ENCODE results near the gene DAP. TPM values are rescaled to one million over a fixed set of nuclear protein-coding genes. Genes with fewer than 3 reads are reported as not detected.

Gene DAP
- total RNA-seq, 3 donors from 2014 or later, result 60.8 to 63.8 (median 61.9) TPM

DNA sequence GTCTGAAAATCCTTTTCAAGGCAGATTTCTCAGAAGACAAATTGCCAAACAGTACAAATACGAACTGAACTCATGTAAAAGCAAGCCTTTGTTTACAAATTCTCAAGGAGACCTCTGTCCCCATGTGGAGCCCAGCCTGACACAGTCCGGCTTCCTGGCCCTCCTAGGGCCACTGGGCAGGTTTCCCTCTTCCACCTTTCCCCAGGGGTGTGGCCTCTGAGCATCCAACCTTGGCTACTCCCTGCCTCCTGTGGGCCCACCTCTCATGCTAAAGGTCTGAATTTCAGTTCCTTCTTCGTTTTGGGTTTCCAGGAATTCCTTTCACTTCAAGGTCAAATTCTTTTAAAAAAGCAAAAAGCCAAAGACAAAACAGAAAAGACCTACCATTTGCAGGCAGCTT is 10.1 kb downstream of the DAP start:
- TF ChIP-seq POLR2A (IDR thresholded peaks at IDR 0.05), result no peak
- TF ChIP-seq POLR2AphosphoS5 (IDR thresholded peaks at IDR 0.05), result no peak
- TF ChIP-seq, protein P1, sequence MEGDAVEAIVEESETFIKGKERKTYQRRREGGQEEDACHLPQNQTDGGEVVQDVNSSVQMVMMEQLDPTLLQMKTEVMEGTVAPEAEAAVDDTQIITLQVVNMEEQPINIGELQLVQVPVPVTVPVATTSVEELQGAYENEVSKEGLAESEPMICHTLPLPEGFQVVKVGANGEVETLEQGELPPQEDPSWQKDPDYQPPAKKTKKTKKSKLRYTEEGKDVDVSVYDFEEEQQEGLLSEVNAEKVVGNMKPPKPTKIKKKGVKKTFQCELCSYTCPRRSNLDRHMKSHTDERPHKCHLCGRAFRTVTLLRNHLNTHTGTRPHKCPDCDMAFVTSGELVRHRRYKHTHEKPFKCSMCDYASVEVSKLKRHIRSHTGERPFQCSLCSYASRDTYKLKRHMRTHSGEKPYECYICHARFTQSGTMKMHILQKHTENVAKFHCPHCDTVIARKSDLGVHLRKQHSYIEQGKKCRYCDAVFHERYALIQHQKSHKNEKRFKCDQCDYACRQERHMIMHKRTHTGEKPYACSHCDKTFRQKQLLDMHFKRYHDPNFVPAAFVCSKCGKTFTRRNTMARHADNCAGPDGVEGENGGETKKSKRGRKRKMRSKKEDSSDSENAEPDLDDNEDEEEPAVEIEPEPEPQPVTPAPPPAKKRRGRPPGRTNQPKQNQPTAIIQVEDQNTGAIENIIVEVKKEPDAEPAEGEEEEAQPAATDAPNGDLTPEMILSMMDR (IDR thresholded peaks at IDR 0.05), result no peak
- H3K27me3 ChIP-seq, result no peaks in the 10 kb centered on the region
- intact Hi-C loops (cut with DNase I; ENCODE audit: low total_unique reads), result no loop called here
- no peak for DNase-seq (ENCODE audit: low spot score in 2 of 2)
- H3K4me1 ChIP-seq, result no peaks in the 10 kb centered on the region
- no peaks in the 10 kb centered on the region for H3K9me3 ChIP-seq
- H3K36me3 ChIP-seq, result no peaks in the 10 kb centered on the region
- no peak overlapping the region for H3K27ac ChIP-seq
- no peak overlapping the region for H3K4me3 ChIP-seq

DNA sequence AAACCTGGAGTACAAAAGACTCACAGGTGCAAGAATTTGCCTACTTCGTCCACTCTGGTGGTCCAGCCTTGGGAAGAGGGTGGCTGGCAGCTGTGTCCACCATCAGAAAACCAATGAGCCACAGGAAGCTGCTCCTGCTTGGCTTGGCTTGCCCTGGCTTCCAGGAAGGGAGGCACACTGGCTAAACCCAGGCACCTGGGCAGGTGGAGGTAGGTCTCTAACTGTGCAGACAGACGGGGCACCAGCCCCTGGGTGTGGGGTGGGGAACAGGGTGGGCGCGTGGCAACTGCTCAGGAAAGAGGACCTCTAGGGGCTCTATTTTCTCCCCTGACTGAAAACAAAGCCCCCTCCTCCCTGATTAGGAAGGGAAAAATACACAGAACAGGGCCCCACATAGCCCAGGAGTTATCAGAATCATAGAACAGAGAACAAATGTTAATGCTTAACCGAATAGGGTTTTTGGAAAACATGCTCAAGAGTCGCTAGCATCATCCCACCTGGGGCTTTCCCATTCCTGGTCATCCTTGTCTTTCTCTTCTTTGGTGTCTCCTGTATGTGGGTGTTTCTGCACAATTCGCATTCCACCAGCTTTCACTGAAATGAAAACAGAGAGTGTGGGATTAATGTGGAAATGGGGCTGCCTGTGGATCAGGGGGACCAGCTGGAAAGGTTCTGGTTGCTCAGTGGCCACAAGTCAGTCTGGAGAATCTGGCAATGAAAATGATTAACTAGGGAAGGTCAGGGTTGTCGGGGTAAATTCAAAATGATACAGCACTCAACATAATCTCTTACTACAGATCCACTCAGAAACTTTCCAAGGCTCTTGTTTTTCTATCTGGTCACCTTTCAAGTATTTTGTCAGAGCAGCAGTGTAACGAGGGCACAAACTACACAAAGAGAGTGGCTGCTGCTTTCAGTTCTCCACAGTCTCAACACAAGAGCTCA is 13.1 kb downstream of the DAP start:
- no peak for TF ChIP-seq POLR2A (IDR thresholded peaks at IDR 0.05)
- no peak for TF ChIP-seq POLR2AphosphoS5 (IDR thresholded peaks at IDR 0.05)
- TF ChIP-seq, protein P1 (IDR thresholded peaks at IDR 0.05), result no peak
- intact Hi-C loops (cut with DNase I; ENCODE audit: low total_unique reads), result no loop called here
- Histone ChIP-seq H3K27me3 (no peaks in the 10 kb centered on the region), H3K36me3 (no peaks in the 10 kb centered on the region), H3K4me3 (no peak overlapping the region), H3K9me3 (no peaks in the 10 kb centered on the region), H3K27ac (no peak overlapping the region), H3K4me1 (no peaks in the 10 kb centered on the region)
- DNase-seq (ENCODE audit: low spot score in 2 of 2), result no peak

DNA sequence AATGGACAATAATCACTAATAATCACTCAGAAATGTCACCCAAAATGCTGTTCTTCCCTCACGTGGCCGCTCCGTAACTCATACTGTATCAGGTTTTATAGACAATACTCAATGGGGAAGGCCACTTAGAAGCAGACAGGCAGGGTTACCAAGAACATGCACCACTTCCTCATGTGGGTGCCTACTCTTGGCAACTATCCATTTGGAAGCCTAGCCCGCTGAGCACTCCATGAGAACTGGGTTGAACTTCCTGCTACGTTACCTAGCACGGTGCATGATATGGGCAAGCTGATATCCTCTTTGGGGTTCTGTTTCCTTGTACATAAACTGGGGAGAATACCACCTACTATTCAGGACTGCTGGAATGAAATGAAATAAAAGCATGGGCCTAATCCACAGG is 14.3 kb downstream of the DAP start:
- no peaks in the 10 kb centered on the region for H3K27me3 ChIP-seq
- TF ChIP-seq POLR2AphosphoS5 (IDR thresholded peaks at IDR 0.05), result no peak
- no peak for TF ChIP-seq POLR2A (IDR thresholded peaks at IDR 0.05)
- TF ChIP-seq, protein P1 (IDR thresholded peaks at IDR 0.05), result no peak
- H3K36me3 ChIP-seq, result no peaks in the 10 kb centered on the region
- H3K27ac ChIP-seq, result peak overlapping the region in 1 of 2 donors; percentile 52
- no peaks in the 10 kb centered on the region for H3K9me3 ChIP-seq
- no peak overlapping the region for H3K4me3 ChIP-seq
- peak in 1 of 2 donors; percentile 62 for DNase-seq (ENCODE audit: low spot score in 2 of 2)
- intact Hi-C loops (cut with DNase I; ENCODE audit: low total_unique reads), result no loop called here
- H3K4me1 ChIP-seq, result no peaks in the 10 kb centered on the region

DNA sequence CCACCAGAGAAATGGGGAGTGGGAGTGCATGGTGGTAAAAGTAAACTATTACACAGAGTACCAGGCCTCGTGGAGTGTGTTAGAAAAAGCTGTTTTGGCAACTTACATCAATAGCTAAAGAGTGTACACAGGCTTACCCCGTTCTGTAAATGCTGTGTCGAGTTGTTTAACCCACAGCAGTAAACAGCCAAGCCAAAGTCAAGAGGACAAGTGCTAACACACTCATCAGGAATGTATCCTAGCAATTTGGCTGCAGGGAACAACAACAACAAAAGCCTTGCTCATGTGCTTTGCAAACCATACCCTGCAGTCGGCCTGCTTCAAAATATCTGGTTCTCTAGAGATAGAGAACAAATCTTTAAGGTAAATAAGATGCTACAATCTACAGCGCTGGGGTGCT is 15.9 kb downstream of the DAP start:
- no peak for DNase-seq (ENCODE audit: low spot score in 2 of 2)
- no peaks in the 10 kb centered on the region for H3K36me3 ChIP-seq
- intact Hi-C loops (cut with DNase I; ENCODE audit: low total_unique reads), result no loop called here
- no peaks in the 10 kb centered on the region for H3K27me3 ChIP-seq
- H3K4me3 ChIP-seq, result no peak overlapping the region
- no peak for TF ChIP-seq POLR2AphosphoS5 (IDR thresholded peaks at IDR 0.05)
- TF ChIP-seq, protein P1 (IDR thresholded peaks at IDR 0.05), result no peak
- no peak for TF ChIP-seq POLR2A (IDR thresholded peaks at IDR 0.05)
- H3K27ac ChIP-seq, result no peak overlapping the region
- H3K9me3 ChIP-seq, result no peaks in the 10 kb centered on the region
- H3K4me1 ChIP-seq, result no peaks in the 10 kb centered on the region

DNA sequence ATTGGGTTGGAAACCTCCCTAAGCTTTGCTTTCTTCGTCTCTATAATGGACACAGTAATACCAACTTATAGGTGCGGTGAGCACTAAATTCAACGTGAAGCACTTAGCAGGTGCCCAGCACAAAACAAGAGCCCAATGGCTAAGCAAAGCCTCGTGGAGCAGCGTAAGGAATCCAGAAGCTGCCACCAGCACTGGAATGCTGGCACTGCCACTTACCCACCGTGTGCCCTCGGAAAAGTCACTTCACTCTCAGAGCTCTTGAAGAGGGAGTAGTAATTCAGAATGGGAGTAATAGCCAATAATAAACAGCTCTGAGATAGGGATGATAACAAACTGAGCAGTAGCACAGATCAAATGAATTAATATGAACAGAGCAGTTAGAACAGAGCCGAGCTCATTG is 16.4 kb downstream of the DAP start:
- Histone ChIP-seq H3K36me3 (no peaks in the 10 kb centered on the region), H3K4me1 (no peaks in the 10 kb centered on the region), H3K27ac (no peak overlapping the region), H3K9me3 (no peaks in the 10 kb centered on the region), H3K4me3 (no peak overlapping the region), H3K27me3 (no peaks in the 10 kb centered on the region)
- TF ChIP-seq POLR2A (IDR thresholded peaks at IDR 0.05) (no peak), POLR2AphosphoS5 (IDR thresholded peaks at IDR 0.05) (no peak)
- TF ChIP-seq, protein P1 (IDR thresholded peaks at IDR 0.05), result no peak
- DNase-seq (ENCODE audit: low spot score in 2 of 2), result no peak
- intact Hi-C loops (cut with DNase I; ENCODE audit: low total_unique reads), result no loop called here
